ENCODE data around the gene TMEM240.

DNA sequence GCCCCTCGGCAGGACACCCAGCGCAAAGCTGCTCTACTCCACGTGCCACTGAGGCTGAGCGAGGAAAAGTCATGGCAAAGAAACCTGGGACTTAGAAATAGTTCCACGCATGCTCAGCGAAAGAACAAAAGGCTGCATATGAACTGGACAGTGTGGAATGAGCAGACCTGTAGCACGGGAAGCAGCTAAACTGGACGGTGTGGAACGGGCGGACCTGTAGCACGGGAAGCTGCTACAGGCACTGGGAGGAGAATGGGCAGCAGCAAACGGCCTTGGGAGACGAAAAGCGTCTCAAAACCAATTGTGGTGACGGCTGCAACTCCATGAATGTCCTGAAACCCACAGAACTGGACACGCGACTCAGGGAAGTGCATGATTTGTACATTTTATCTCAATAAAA lies 18.6 kb upstream of the TMEM240 start:
- TF ChIP-seq, protein P1, sequence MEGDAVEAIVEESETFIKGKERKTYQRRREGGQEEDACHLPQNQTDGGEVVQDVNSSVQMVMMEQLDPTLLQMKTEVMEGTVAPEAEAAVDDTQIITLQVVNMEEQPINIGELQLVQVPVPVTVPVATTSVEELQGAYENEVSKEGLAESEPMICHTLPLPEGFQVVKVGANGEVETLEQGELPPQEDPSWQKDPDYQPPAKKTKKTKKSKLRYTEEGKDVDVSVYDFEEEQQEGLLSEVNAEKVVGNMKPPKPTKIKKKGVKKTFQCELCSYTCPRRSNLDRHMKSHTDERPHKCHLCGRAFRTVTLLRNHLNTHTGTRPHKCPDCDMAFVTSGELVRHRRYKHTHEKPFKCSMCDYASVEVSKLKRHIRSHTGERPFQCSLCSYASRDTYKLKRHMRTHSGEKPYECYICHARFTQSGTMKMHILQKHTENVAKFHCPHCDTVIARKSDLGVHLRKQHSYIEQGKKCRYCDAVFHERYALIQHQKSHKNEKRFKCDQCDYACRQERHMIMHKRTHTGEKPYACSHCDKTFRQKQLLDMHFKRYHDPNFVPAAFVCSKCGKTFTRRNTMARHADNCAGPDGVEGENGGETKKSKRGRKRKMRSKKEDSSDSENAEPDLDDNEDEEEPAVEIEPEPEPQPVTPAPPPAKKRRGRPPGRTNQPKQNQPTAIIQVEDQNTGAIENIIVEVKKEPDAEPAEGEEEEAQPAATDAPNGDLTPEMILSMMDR (IDR thresholded peaks at IDR 0.05) = no peak
- TF ChIP-seq POLR2A (IDR thresholded peaks at IDR 0.05) = no peak

All from tibial nerve (tissue), 3 donors.